Amniotic epithelial cell (primary cell): ENCODE measurements around the gene C16orf82.

ENCODE experiments used
- DNase-seq: peaks from one replicate; pipeline ENCODE4 v3.0.0-alpha.2; 2010; ENCODE audit warnings: low read depth

The C16orf82 gene

DNA sequence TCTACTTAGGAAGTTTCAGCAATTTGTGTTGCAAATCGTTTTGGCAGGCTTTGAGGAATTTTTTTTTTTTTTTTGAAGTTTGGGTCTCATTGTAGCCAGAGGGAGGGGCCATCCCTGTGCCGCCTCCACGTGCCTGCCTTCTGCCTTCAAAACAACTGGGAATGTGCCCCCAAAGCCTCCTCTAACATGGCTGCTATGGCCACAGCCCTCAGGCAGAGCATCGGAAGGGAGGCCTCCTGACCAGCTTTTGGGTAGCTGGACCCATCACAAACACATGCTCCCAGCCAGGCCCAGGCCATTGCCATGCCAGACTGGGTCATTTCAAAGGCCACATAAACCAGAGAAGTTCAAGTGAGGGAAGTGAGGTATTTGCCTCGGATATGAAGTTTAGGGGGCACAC is 21.5 kb downstream of the C16orf82 start:
- no peak for DNase-seq

GRCh38 chr16:27096375-27096774 is 29.6 kb downstream of the C16orf82 start:
- no peak for DNase-seq

DNA sequence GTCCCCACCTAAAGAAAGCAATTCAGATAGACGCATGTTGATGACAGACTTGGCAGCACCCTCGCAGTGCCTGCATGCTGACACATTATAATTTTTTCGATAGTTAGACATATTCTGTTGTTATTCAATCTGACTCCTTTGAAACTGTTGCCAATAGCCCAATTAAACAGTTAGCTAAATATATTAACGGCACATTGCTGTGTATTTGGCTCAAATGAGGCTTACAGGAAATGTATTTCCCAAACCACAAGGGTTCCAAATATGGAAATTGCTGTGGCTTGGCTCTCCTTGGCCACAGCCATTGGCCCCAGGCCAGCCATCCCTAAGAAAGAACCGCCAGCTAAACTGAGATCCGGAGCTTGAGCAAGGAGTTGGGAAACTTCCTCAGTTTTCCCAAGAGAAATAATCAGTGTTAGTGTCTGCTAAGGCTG is 31.1 kb downstream of the C16orf82 start:
- DNase-seq = no peak

GRCh38 chr16:27098366-27099049 is 31.8 kb downstream of the C16orf82 start:
- DNase-seq = no peak

- DNase-seq = no peak
Measured at GRCh38 chr16:27102701-27103575, 36.2 kb downstream of the C16orf82 start.

GRCh38 chr16:27103954-27104353 is 37.2 kb downstream of the C16orf82 start:
- no peak for DNase-seq

DNA sequence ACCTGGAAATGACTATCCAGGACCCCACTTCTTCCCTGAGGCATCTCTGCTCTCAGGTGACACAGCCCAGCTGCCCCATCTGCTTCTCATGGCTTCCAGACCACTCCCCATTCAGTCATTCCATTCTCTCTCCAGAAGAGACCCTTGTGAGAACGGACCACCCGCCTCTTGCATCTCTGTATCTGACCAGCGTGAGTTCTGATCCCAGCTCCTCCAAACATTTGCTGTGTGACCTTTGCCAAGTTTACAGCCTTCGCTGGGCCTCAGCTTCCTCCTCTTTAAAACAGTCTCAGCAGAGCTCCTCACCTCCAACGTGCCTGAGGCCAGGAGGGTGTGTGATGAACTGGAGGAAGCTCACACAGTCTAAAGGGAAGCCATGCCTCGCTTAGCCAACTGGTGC is 39.6 kb downstream of the C16orf82 start:
- DNase-seq = no peak

- no peak for DNase-seq
Measured at GRCh38 chr16:27107185-27107592, 40.5 kb downstream of the C16orf82 start.

DNA sequence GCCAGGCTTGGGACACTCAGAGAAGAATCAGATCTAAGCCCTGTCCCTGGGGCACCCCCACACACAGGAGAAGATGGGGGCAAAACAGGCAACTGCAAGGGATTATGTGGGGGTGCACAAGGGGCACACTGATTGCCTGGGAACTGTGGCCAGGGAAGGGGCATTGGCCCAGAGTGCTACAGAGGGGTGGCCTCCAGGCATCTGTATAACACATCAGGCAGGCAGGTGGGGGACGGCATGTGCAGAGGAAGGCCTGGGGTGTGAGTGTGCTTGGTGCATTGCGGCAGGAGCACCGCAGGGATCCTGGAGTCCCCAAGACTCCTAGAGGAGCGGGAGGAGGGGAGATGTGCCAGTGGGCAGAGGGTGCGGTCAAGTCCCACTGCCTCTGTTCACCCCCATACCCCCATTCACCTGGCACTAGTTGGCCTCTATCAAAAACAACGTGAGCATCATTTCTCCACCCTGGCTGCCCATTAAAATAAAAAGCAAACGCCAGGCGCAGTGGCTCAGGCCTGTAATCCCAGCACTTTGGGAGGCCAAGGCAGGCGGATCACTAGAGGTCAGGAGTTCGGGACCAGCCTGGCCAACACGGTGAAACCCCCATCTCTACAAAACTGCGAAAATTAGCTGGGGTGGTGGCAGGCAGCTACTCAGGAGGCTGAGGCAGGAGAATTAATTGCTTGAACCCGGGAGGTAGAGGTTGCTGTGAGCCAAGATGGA is 41.5 kb downstream of the C16orf82 start:
- no peak for DNase-seq

DNA sequence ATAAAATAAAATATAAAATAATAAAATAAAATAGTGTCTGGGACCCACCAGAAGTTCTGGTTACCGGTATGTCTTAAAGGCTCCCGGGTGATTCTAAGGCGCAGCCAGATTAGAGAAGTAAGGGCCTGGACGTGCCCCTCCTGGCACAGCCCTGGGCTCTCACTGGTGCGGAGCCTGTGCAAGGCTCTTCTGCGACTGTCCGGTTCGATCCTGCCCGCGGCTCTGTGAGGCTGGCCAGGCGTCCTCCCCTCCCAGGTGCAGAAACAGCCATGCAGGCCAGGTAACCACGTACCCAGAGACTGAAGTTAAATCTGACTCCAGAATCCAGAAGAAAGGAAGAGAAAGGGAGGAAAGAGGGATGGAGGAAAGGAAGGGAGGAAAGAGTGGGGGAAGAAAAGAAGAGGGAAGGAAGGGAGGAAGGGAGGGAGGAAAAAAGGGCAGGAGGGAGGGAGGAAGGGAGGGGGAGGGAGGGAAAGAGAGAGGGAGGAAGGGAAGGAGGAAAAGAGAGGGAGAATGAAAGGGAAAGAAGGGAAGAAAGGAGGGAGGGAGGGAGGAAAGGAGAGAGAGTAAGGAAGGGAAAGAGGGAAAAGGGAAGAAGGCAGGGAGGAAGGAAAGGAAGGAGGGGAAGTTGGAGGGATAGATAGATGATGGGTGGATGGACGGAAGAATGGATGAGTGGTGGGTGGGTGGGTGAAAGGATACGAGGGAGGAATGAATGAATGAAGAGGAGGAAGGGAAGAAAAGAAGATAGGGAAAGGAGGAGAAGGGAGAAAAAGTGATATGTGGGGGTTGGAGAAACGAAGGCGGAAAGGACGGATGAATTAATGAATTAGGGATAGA is 42.3 kb downstream of the C16orf82 start:
- no peak for DNase-seq

DNA sequence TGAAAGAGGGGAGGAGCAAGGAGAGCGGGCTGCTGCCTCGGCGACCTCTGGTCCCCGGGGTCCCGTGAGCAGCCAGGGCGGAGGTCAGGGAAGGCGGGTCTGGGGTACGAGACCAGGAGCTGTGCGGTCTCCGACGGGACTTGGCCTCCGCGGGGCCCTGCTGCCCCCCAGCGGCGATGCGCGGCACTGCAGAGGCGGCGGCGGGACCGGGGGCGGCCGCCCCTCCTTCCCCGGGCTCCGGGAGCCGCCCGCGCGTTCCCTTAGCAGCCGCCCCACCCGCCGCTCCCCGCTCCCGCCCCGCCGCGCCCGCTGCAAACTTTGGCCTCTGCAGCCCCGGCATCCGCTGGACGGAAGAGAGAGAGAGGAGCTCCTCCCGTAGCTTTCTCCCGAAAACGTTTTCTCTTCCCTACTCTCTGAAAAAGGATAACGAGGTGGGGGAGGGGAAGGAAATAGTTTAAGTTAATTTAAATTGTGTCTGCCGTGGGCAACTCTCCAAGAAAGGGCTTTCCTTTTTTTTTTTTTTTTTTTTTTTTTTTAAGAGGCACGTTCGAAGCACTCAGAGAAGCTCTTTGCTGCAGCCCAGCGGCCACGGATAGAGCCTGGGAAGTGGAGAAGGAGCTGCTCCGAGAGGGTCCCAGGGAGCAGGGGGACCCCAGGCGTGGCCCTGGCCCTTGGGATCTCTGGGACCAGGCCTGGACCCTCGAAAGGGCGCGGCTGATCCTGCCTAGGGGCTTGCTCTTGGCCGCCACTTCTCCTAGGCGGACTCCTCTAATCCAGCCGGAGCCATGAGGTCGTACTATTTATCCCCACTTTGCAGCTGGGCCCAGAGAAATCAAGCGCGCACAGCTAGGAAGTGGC is 43.2 kb downstream of the C16orf82 start:
- DNase-seq = peak; percentile 27

DNA sequence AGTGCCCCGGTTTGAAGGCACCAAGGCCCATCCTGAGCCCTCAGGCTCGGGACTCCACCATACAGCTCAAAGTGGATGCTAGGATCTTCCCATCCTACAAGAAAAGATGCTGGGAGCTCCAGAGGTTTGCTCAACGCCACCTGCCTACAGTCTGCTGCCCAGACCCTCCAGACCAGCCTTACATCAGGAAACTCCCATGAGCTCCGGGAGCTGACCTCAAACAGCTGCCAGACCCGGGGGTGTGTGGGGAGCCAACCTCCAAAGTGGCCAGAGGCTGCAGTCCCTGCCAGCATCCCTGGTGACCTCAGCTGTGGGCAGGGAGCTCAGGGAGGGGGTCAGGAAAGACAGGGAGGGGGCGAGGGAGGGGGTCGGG is 43.8 kb downstream of the C16orf82 start:
- DNase-seq = no peak

DNA sequence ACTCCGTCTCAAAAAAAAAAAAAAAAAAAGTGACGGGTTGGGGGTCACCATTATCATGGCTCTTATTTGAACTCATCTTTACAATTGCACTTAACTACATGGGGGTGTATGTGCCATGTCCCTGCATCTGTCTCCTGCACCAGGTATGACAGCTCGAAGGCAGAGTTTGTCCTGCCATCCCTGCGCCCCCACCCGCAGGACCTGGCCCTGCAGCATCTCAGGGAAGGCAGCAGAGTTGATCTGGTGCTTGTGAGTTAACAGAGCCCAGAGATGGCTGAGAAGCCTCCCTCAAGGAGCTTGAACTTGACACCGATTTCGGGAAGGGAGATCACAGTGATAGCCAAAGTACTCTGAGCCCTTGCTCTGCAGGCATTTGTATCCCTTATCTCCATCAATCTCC is 44.8 kb downstream of the C16orf82 start:
- DNase-seq = no peak

DNA sequence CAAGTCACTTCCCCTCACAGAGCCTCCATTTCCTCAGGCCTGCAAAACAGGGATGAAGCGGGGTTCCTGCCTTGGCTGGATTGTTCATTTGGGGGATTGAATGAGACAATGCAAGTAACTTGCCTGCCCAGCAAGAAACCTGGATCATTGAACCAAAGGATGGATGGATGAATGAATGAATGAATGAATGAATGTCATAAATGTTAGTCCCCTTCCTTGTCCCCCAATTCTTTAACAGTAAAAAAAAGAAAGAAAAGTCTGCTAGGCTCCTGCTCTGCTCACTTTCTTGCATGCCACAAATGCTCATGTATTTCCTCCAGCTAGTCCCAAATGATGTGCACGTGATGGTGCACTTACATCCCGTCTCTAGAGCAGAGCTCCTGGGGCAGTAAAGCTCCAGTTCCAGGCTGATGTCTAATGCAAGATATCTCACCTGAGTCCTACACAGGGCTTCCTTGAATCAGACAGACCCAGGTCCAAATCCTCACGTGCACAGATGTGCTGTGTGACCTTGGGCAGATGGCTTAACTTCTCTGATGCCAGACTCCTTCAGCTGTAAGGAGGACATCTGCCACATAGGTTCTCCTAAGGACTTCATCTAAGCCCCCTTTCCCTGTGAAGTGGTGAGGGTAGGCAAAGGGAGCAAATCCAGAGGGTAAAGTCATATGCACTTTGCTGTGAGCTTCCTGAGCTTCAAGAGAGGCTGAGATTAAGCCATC is 45.5 kb downstream of the C16orf82 start:
- DNase-seq = no peak

DNA sequence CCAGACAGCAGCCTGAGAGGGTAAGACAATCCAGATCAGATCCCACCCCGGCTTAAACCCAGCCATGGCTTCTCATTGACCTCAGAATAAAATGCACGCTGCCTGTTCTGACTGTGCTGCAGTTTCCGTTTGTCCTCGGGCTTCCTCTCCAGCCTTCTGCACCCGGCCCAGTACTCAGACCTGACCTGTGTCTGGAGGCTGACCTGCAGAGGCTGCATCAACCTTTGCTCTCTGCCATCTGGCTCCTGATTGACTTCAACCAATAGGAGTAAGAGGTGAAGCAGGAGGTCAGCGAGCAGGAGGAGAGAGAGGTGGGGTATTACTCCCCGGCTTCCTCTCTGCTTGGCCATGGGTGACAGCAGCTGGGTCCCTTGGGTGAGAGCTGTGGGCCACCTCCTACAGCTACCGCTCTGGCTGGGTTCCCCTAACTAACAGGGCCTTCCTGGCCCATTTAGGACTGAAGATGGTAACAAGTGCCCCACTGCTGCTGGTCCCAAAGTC is 46.7 kb downstream of the C16orf82 start:
- no peak for DNase-seq

DNA sequence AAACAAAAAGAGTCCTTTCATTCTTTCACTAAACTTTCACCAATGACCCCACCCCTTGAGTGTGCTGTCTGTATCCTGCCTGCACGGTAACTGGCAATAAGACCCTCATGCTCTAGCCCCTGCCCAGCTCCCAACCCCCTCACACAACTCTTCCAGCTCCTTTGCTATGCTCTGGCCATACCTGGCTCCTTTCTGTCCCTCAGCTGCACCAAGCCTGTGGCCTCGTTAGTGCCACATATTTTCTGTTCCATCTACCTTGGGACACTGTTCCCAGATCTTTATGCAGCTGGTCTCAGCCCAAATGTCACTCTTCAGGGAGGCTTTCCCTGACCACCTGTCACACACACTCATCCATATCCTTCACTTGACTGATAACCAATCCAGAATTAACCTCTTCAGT is 47.3 kb downstream of the C16orf82 start:
- DNase-seq = no peak

- DNase-seq = no peak
Measured at GRCh38 chr16:27118526-27118925, 51.8 kb downstream of the C16orf82 start.
